ENCODE data around the gene COBL. TPM values are rescaled to one million over a fixed set of nuclear protein-coding genes. Genes with fewer than 3 reads are reported as not detected.

Gene COBL
- polyA plus RNA-seq, 3 donors: 16.8 to 23.3 (median 21.4) TPM

GRCh38 chr7:50985096-50985495 lies 331.5 kb downstream of the COBL start:
- DNase-seq (ENCODE audit: low read depth in 3 of 3, low spot score in 2 of 3): no peak

GRCh38 chr7:50983850-50984249 lies 332.8 kb downstream of the COBL start:
- DNase-seq (ENCODE audit: low read depth in 3 of 3, low spot score in 2 of 3): no peak

GRCh38 chr7:50982626-50983025 lies 334.0 kb downstream of the COBL start:
- no peak for DNase-seq (ENCODE audit: low read depth in 3 of 3, low spot score in 2 of 3)

GRCh38 chr7:50981743-50982142 lies 334.9 kb downstream of the COBL start:
- no peak for DNase-seq (ENCODE audit: low read depth in 3 of 3, low spot score in 2 of 3)

- no peak for DNase-seq (ENCODE audit: low read depth in 3 of 3, low spot score in 2 of 3)
Observed at GRCh38 chr7:50980411-50980810, 336.2 kb downstream of the COBL start.

GRCh38 chr7:50978633-50979215 lies 337.9 kb downstream of the COBL start:
- no peak for DNase-seq (ENCODE audit: low read depth in 3 of 3, low spot score in 2 of 3)

GRCh38 chr7:50977421-50977820 lies 339.2 kb downstream of the COBL start:
- DNase-seq (ENCODE audit: low read depth in 3 of 3, low spot score in 2 of 3): no peak

GRCh38 chr7:50976064-50976463 lies 340.5 kb downstream of the COBL start:
- no peak for DNase-seq (ENCODE audit: low read depth in 3 of 3, low spot score in 2 of 3)

GRCh38 chr7:50974240-50974639 lies 342.4 kb downstream of the COBL start:
- no peak for DNase-seq (ENCODE audit: low read depth in 3 of 3, low spot score in 2 of 3)

GRCh38 chr7:50973814-50974213 lies 342.8 kb downstream of the COBL start:
- no peak for DNase-seq (ENCODE audit: low read depth in 3 of 3, low spot score in 2 of 3)

- DNase-seq (ENCODE audit: low read depth in 3 of 3, low spot score in 2 of 3): no peak
Observed at GRCh38 chr7:50970092-50970491, 346.5 kb downstream of the COBL start.
